ENCODE results near the gene PARD3.

DNA sequence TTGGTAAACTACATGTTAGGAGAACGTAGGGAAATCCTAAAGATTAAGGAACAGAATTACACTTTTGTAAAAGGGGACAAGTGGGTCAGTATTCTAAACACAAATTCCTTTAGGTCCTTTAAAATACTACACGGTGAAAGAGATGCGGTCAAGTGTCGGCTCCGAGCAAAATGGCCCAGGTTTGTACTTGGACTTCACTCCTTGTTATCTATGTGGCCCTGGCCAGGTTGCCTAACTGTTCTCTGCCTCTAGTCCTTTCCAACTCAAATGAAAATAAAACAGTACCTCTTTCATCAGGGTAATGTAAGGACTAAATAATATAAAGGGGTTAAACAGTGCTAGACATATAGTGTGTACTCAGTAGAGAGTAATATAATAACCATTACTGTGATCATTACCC lies 344.8 kb downstream of the PARD3 start:
- TF ChIP-seq, protein P1, sequence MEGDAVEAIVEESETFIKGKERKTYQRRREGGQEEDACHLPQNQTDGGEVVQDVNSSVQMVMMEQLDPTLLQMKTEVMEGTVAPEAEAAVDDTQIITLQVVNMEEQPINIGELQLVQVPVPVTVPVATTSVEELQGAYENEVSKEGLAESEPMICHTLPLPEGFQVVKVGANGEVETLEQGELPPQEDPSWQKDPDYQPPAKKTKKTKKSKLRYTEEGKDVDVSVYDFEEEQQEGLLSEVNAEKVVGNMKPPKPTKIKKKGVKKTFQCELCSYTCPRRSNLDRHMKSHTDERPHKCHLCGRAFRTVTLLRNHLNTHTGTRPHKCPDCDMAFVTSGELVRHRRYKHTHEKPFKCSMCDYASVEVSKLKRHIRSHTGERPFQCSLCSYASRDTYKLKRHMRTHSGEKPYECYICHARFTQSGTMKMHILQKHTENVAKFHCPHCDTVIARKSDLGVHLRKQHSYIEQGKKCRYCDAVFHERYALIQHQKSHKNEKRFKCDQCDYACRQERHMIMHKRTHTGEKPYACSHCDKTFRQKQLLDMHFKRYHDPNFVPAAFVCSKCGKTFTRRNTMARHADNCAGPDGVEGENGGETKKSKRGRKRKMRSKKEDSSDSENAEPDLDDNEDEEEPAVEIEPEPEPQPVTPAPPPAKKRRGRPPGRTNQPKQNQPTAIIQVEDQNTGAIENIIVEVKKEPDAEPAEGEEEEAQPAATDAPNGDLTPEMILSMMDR (IDR thresholded peaks at IDR 0.05; ENCODE audit: insufficient read depth, low read depth, low read length): no peak
- no peak for TF ChIP-seq EZH2 (IDR thresholded peaks at IDR 0.05; ENCODE audit: insufficient read depth, low read length)

Measured in astrocyte (in vitro differentiated cells and primary cell).